HG02610 (cell line): ENCODE measurements around the gene MAP1B.
"Not testable (repeated sequence)": the region's sequence is repeated elsewhere in the genome, so short reads cannot be mapped to it uniquely, and the experiment has no call there.

Experiments used
- ATAC-seq: cut with Tn5 transposase; IDR thresholded peaks from one replicate; pipeline ENCODE4 v1.9.1; 2021; ENCODE audit warnings: mild to moderate bottlenecking, moderate library complexity; ENCODE audit not compliant: unreplicated experiment

MAP1B gene

GRCh38 chr5:72107131-72107900 is at the start of gene MAP1B:
Gene MAP1B (plus strand): TSS chr5:72107475. CDS start chr5:72107532, 57 bp downstream.
- ATAC-seq, result no peak

- no peak for ATAC-seq
Observed at GRCh38 chr5:72057816-72058215, 49.5 kb upstream of the MAP1B start.

- no peak for ATAC-seq
Observed at GRCh38 chr5:72063219-72063819, 44.0 kb upstream of the MAP1B start.

- no peak for ATAC-seq
Observed at GRCh38 chr5:72064801-72065570, 42.3 kb upstream of the MAP1B start.

- no peak for ATAC-seq
Observed at GRCh38 chr5:72065751-72066255, 41.5 kb upstream of the MAP1B start.

GRCh38 chr5:72066705-72067107 is 40.6 kb upstream of the MAP1B start:
- ATAC-seq, result no peak

- no peak for ATAC-seq
Observed at GRCh38 chr5:72067682-72068470, 39.4 kb upstream of the MAP1B start.

GRCh38 chr5:72070529-72070928 is 36.7 kb upstream of the MAP1B start:
- no peak for ATAC-seq

GRCh38 chr5:72071906-72072305 is 35.4 kb upstream of the MAP1B start:
- no peak for ATAC-seq

- ATAC-seq, result no peak
Observed at GRCh38 chr5:72074251-72074650, 33.0 kb upstream of the MAP1B start.

- ATAC-seq, result no peak
Observed at GRCh38 chr5:72075461-72075860, 31.8 kb upstream of the MAP1B start.

GRCh38 chr5:72076621-72077300 is 30.5 kb upstream of the MAP1B start:
- ATAC-seq, result no peak

GRCh38 chr5:72077390-72077789 is 29.9 kb upstream of the MAP1B start:
- no peak for ATAC-seq

- ATAC-seq, result no peak
Observed at GRCh38 chr5:72079288-72079687, 28.0 kb upstream of the MAP1B start.

GRCh38 chr5:72082048-72082447 is 25.2 kb upstream of the MAP1B start:
- ATAC-seq, result no peak

- no peak for ATAC-seq
Observed at GRCh38 chr5:72084876-72085275, 22.4 kb upstream of the MAP1B start.

GRCh38 chr5:72085319-72085718 is 22.0 kb upstream of the MAP1B start:
- no peak for ATAC-seq

GRCh38 chr5:72089713-72090112 is 17.6 kb upstream of the MAP1B start:
- not testable (repeated sequence) for ATAC-seq

- ATAC-seq, result no peak
Observed at GRCh38 chr5:72092074-72092473, 15.2 kb upstream of the MAP1B start.

GRCh38 chr5:72093217-72093616 is 14.1 kb upstream of the MAP1B start:
- no peak for ATAC-seq
